B cell (primary cell): ENCODE data around the gene SLC44A3. TPM values are rescaled to one million over a fixed set of nuclear protein-coding genes. Genes with fewer than 3 reads are reported as not detected.

Experiments
- ATAC-seq: fragments of 200-7000 bp; cut with Tn5 transposase; one replicate; pipeline ENCODE4 v1.10.0; 2021; ENCODE audit warnings: low read depth, mild to moderate bottlenecking, moderate number of reproducible peaks, moderate library complexity
- CTCF ChIA-PET: fragments of 350-600 bp; sonication (Branson Sonifier 250); formaldehyde crosslinking; loops from one replicate; lab custom pipeline; 2021; ENCODE audit warnings: antibody characterized with exemption, inconsistent platforms; lab: Charles Lee
- POLR2A ChIA-PET: fragments of 350-600 bp; sonication (Branson Sonifier 250); formaldehyde crosslinking; loops from one replicate; lab custom pipeline; 2021; ENCODE audit warnings: antibody characterized with exemption; lab: Charles Lee
- DNase-seq: peaks from one replicate; pipeline ENCODE4 v3.0.0; 2013
- H2AFZ ChIP-seq: 2 replicates; pipeline ENCODE4 v1.6.1; 2012; ENCODE audit warnings: mild to moderate bottlenecking, low read depth, low read length; ENCODE audit not compliant: insufficient read depth, poor library complexity, severe bottlenecking
- H3K27ac ChIP-seq, 2 donors: 1 replicate in 1 of 2; 2 replicates in 1 of 2; pipeline ENCODE4 v1.5.1; 2012 to 2013; ENCODE audit warnings: low read length in 2 of 2, mild to moderate bottlenecking in 2 of 2, moderate library complexity in 1 of 2
- H3K27me3 ChIP-seq, 4 experiments: fragments of 200-600 bp in 1 of 4; sonication (generic) in 1 of 4; replicated peaks in 1 of 4; 1 replicate in 2 of 4; 2 replicates in 2 of 4; pipeline versions ENCODE4 v1.6.1 to v1.7.0; 2013 to 2016; ENCODE audit warnings: low read length in 3 of 4, mild to moderate bottlenecking in 2 of 4, mixed read lengths in 1 of 4, moderate library complexity in 1 of 4; ENCODE audit not compliant: insufficient read depth in 4 of 4, control insufficient read depth in 3 of 4; ENCODE audit errors: control extremely low read depth in 1 of 4
- H3K36me3 ChIP-seq, 2 experiments: replicated peaks in 1 of 2; 1 replicate in 1 of 2; 2 replicates in 1 of 2; pipeline versions ENCODE4 v1.6.1 to v1.7.1; 2013; ENCODE audit warnings: low read length in 1 of 2; ENCODE audit not compliant: insufficient read depth in 2 of 2, control insufficient read depth in 1 of 2; ENCODE audit errors: control extremely low read depth in 1 of 2, extremely low read depth in 1 of 2
- H3K4me1 ChIP-seq, 2 donors: fragments of 200-600 bp in 1 of 2; sonication (generic) in 1 of 2; 1 replicate in 1 of 2; 2 replicates in 1 of 2; pipeline versions ENCODE4 v1.5.1 to v1.6.1; 2013 to 2017; ENCODE audit warnings: low read length in 2 of 2; ENCODE audit not compliant: control insufficient read depth in 2 of 2, insufficient read depth in 2 of 2
- H3K4me2 ChIP-seq: replicated peaks from 2 replicates; pipeline ENCODE3; 2012; ENCODE audit warnings: mild to moderate bottlenecking, low read depth, low read length; ENCODE audit not compliant: poor library complexity, severe bottlenecking
- H3K4me3 ChIP-seq, 5 experiments: fragments of 200-600 bp in 1 of 5; sonication (generic) in 1 of 5; 1 replicate in 3 of 5; 2 replicates in 2 of 5; pipeline versions ENCODE4 v1.5.1 to v1.7.0; 2011 to 2016; ENCODE audit warnings: low read length in 4 of 5, mild to moderate bottlenecking in 4 of 5, low read depth in 2 of 5, control low read depth in 1 of 5, moderate library complexity in 1 of 5; ENCODE audit not compliant: insufficient read depth in 1 of 5; ENCODE audit errors: control extremely low read depth in 1 of 5, extremely low read depth in 1 of 5
- H3K79me2 ChIP-seq: fragments of 200-600 bp; sonication (generic); one replicate; pipeline ENCODE4 v1.6.0; 2016; ENCODE audit warnings: low read length; ENCODE audit not compliant: control insufficient read depth, insufficient read depth
- H3K9ac ChIP-seq: fragments of 200-600 bp; sonication (generic); 2 replicates; pipeline ENCODE4 v1.6.1; 2017; ENCODE audit warnings: mild to moderate bottlenecking, low read length, moderate library complexity
- H3K9me3 ChIP-seq, 3 donors: one replicate each; pipeline versions ENCODE4 v1.6.1 to v1.7.1; 2013; ENCODE audit warnings: low read length in 2 of 3; ENCODE audit not compliant: control insufficient read depth in 2 of 3, insufficient read depth in 1 of 3; ENCODE audit errors: control extremely low read depth in 1 of 3
- H4K20me1 ChIP-seq: 2 replicates; pipeline ENCODE4 v1.6.0; 2012; ENCODE audit warnings: mild to moderate bottlenecking, low read length; ENCODE audit not compliant: insufficient read depth, control insufficient read depth, poor library complexity, severe bottlenecking
- H3K27ac Mint-ChIP-seq: one replicate; pipeline ENCODE4 v1.8.0; 2021; ENCODE audit warnings: mixed read lengths
- H3K27me3 Mint-ChIP-seq: one replicate; pipeline ENCODE4 v1.8.0; 2021; ENCODE audit warnings: mixed read lengths
- H3K4me1 Mint-ChIP-seq: one replicate; pipeline ENCODE4 v1.8.0; 2021; ENCODE audit warnings: mixed read lengths
- H3K4me3 Mint-ChIP-seq: one replicate; pipeline ENCODE4 v1.8.0; 2021; ENCODE audit warnings: mixed read lengths
- H3K9me3 Mint-ChIP-seq: one replicate; pipeline ENCODE4 v1.8.0; 2022; ENCODE audit warnings: mixed read lengths; ENCODE audit not compliant: insufficient read depth
- CTCF ChIP-seq: fragments of 200-600 bp; IDR thresholded peaks from one replicate; pipeline ENCODE4 v1.8.0; 2022; ENCODE audit warnings: antibody characterized with exemption, mild to moderate bottlenecking
- EZH2 ChIP-seq: IDR thresholded peaks from 2 replicates; pipeline ENCODE4 v1.6.1; 2012; ENCODE audit warnings: borderline replicate concordance, low read depth, mild to moderate bottlenecking, moderate library complexity, low read length; ENCODE audit not compliant: insufficient read depth, poor library complexity, severe bottlenecking
- WGBS: methylation state at CpG from one replicate; pipeline ENCODE4 v1.1.5; 2013; ENCODE audit warnings: missing lambda C conversion rate; ENCODE audit not compliant: insufficient coverage; 5-methylcytosine and 5-hydroxymethylcytosine counted together
- intact Hi-C: fragments of 100-400 bp; cut with micrococcal nuclease; formaldehyde crosslinking; loops from one replicate; pipeline ENCODE4 v1.10.0; 2022
- polyA plus RNA-seq: library from polyadenylated mRNA; depleted of rRNA; stranded (reverse); fragments of >200 nt; gene quantifications from 2 replicates; pipeline ENCODE4 v1.2.3, GENCODE V29; 2012
- total RNA-seq, 2 donors: library from RNA; stranded (reverse); fragments of 120-200 nt in 1 of 2; gene quantifications; 1 replicate in 1 of 2; 2 replicates in 1 of 2; pipeline versions ENCODE4 v1.2.3 to v1.2.4, GENCODE V29; 2013 to 2022

The SLC44A3 gene
- total and polyA plus RNA-seq, 2 donors (not counting 1 experiment from before 2014, with no cell fraction given): not detected

- peaks cover 5 to 6% of the 10 kb centered on the region in 2 donors for H3K4me1 ChIP-seq
- CTCF ChIA-PET: interaction anchor here (1.1 to 10.6 kb wide), 4 partner anchors 177 to 198 kb away, joined by 3 to 288 read pairs (median 123); no protein-coding TSS in a partner anchor
- H3K9me3 ChIP-seq: no peaks in the 10 kb centered on the region
- H4K20me1 ChIP-seq: no peaks in the 10 kb centered on the region
- no peaks in the 10 kb centered on the region for H3K27me3 Mint-ChIP-seq
- no peak overlapping the region for H3K9ac ChIP-seq
- H3K79me2 ChIP-seq: no peaks in the 10 kb centered on the region
- H3K27me3 ChIP-seq: peaks cover 0 to 4% (median 1%) of the 10 kb centered on the region in 4 experiments
- H3K27ac Mint-ChIP-seq: no peak overlapping the region
- TF ChIP-seq CTCF (no peak), EZH2 (no peak)
- no peaks in the 10 kb centered on the region for H3K9me3 Mint-ChIP-seq
- H3K27ac ChIP-seq: no peak overlapping the region
- no peak overlapping the region for H2AFZ ChIP-seq
- H3K4me1 Mint-ChIP-seq: no peaks in the 10 kb centered on the region
- H3K36me3 ChIP-seq: no peaks in the 10 kb centered on the region
- H3K4me2 ChIP-seq: no peak overlapping the region
- WGBS: 67% methylated on average over 1 of the region's 1 CpG
- POLR2A ChIA-PET: no interaction called here
- no peak overlapping the region for H3K4me3 ChIP-seq
- intact Hi-C loops: no loop called here
- no peak overlapping the region for H3K4me3 Mint-ChIP-seq
- no peak for ATAC-seq
- DNase-seq: no peak
Observed at GRCh38 chr1:94851571-94851970, 31.4 kb downstream of the SLC44A3 start.

- POLR2A ChIA-PET: no interaction called here
- no peak overlapping the region for H3K27ac ChIP-seq
- no peak overlapping the region for H3K9ac ChIP-seq
- Mint-ChIP-seq H3K4me1 (no peaks in the 10 kb centered on the region), H3K27ac (no peak overlapping the region), H3K9me3 (no peaks in the 10 kb centered on the region), H3K4me3 (no peak overlapping the region), H3K27me3 (no peaks in the 10 kb centered on the region)
- no peak overlapping the region for H3K4me3 ChIP-seq
- H4K20me1 ChIP-seq: no peaks in the 10 kb centered on the region
- no peak overlapping the region for H3K4me2 ChIP-seq
- CTCF ChIA-PET: interaction anchor here (1.4 to 10.6 kb wide), 6 partner anchors 11 to 381 kb away, joined by 3 to 288 read pairs (median 34); partner anchors contain the start of gene RWDD3
- intact Hi-C loops: no loop called here
- peaks cover 0 to 4% (median 1%) of the 10 kb centered on the region in 4 experiments for H3K27me3 ChIP-seq
- H3K4me1 ChIP-seq: peaks cover 5 to 6% of the 10 kb centered on the region in 2 donors
- no peaks in the 10 kb centered on the region for H3K36me3 ChIP-seq
- DNase-seq (no peak), ATAC-seq (no peak)
- WGBS: 76% methylated on average over 2 of the region's 2 CpGs
- H2AFZ ChIP-seq: no peak overlapping the region
- TF ChIP-seq EZH2 (no peak), CTCF (no peak)
- H3K79me2 ChIP-seq: no peaks in the 10 kb centered on the region
- no peaks in the 10 kb centered on the region for H3K9me3 ChIP-seq
Observed at GRCh38 chr1:94852788-94853187, 32.6 kb downstream of the SLC44A3 start.
